Ishikawa (cell line): Measurements from ENCODE around the gene ARID5B.

Experiments
- EGR1 ChIP-seq: IDR thresholded peaks from 2 replicates; pipeline ENCODE4 v1.6.1; 2012
- NFIC ChIP-seq: IDR thresholded peaks from 2 replicates; pipeline ENCODE4 v1.6.1; 2012
- TAF1 ChIP-seq: IDR thresholded peaks from 2 replicates; pipeline ENCODE4 v1.6.1; 2012; ENCODE audit warnings: low read depth, mild to moderate bottlenecking
- TEAD4 ChIP-seq: IDR thresholded peaks from 2 replicates; pipeline ENCODE4 v1.6.1; 2012
- YY1 ChIP-seq: IDR thresholded peaks from 2 replicates; pipeline ENCODE4 v1.6.1; 2012; ENCODE audit warnings: low read depth
- TF ChIP-seq, protein P1 (sequence below): IDR thresholded peaks from 2 replicates; pipeline ENCODE4 v1.6.1; 2012; ENCODE audit warnings: low read depth, mild to moderate bottlenecking

- TF ChIP-seq YY1: no peak
- TF ChIP-seq TAF1: no peak
- TF ChIP-seq, protein P1, sequence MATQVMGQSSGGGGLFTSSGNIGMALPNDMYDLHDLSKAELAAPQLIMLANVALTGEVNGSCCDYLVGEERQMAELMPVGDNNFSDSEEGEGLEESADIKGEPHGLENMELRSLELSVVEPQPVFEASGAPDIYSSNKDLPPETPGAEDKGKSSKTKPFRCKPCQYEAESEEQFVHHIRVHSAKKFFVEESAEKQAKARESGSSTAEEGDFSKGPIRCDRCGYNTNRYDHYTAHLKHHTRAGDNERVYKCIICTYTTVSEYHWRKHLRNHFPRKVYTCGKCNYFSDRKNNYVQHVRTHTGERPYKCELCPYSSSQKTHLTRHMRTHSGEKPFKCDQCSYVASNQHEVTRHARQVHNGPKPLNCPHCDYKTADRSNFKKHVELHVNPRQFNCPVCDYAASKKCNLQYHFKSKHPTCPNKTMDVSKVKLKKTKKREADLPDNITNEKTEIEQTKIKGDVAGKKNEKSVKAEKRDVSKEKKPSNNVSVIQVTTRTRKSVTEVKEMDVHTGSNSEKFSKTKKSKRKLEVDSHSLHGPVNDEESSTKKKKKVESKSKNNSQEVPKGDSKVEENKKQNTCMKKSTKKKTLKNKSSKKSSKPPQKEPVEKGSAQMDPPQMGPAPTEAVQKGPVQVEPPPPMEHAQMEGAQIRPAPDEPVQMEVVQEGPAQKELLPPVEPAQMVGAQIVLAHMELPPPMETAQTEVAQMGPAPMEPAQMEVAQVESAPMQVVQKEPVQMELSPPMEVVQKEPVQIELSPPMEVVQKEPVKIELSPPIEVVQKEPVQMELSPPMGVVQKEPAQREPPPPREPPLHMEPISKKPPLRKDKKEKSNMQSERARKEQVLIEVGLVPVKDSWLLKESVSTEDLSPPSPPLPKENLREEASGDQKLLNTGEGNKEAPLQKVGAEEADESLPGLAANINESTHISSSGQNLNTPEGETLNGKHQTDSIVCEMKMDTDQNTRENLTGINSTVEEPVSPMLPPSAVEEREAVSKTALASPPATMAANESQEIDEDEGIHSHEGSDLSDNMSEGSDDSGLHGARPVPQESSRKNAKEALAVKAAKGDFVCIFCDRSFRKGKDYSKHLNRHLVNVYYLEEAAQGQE: no peak
- no peak for TF ChIP-seq EGR1
- no peak for TF ChIP-seq TEAD4
- no peak for TF ChIP-seq NFIC
These were observed 219.7 kb downstream of the ARID5B start for GRCh38 chr10:62121187-62121530.
